Measurements from ENCODE around the gene MARCO. TPM values are rescaled to one million over a fixed set of nuclear protein-coding genes. Genes with fewer than 3 reads are reported as not detected.

The MARCO gene
- total RNA-seq, 1 experiment from 2014 or later: 0.54 TPM

DNA sequence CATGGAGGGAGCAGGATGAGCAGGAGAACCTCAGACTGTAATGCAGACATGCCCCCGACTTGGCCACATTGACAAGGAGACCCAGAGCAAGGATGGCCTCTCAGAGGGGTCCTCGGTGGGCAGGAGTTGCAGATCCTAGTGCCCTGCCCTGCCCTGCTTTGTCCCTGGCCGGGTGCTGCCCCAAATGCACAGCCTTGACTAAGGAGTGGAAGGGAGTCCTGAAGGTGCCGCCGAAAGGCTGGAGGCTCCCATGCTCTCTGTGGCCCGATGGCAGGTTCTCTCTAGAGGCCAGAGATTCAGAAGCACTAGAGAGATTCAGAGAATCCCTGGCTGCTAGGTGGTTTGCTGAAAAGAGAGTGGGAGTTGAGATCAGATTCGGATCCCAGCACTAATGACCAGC, 64.4 kb downstream of the MARCO start:
- DNase-seq (ENCODE audit: low read depth, low spot score) (no peak), ATAC-seq (no peak)
- peaks cover 10% of the 10 kb centered on the region; the same call in 1 of the 2 replicates for H3K27me3 ChIP-seq (ENCODE audit: insufficient read depth, low read length)
- H3K9me2 ChIP-seq (ENCODE audit: insufficient read depth): no peaks in the 10 kb centered on the region
- BruUV-seq (replicated peaks): no TSS peak
- no peak overlapping the region for H2AFZ ChIP-seq (ENCODE audit: low read depth, low read length, poor library complexity, severe bottlenecking)
- TF ChIP-seq EGR1 (IDR thresholded peaks at IDR 0.05; ENCODE audit: low read depth) (no peak), ATF3 (IDR thresholded peaks at IDR 0.05) (no peak), YY1 (IDR thresholded peaks at IDR 0.05; ENCODE audit: extremely low read depth, insufficient replicate concordance, low read depth, low read length) (no peak), EZH2phosphoT487 (IDR thresholded peaks at IDR 0.05; ENCODE audit: borderline replicate concordance) (no peak), ZNF274 (IDR thresholded peaks at IDR 0.05; ENCODE audit: low read depth, low read length) (no peak), CBX3 (IDR thresholded peaks at IDR 0.05; ENCODE audit: low read depth) (no peak), POLR2A (IDR thresholded peaks at IDR 0.05; ENCODE audit: borderline replicate concordance, extremely low read depth, insufficient read depth, insufficient read length) (no peak), SIN3A (IDR thresholded peaks at IDR 0.05; ENCODE audit: low read depth) (no peak), JUND (IDR thresholded peaks at IDR 0.05) (no peak), SRF (IDR thresholded peaks at IDR 0.05; ENCODE audit: low read depth) (no peak), ELF1 (IDR thresholded peaks at IDR 0.05; ENCODE audit: borderline replicate concordance, low read depth) (no peak), RAD21 (IDR thresholded peaks at IDR 0.05; ENCODE audit: low read depth) (no peak), ZFX (IDR thresholded peaks at IDR 0.05) (no peak), SP1 (IDR thresholded peaks at IDR 0.05; ENCODE audit: low read depth) (no peak)
- TF ChIP-seq, protein P1, sequence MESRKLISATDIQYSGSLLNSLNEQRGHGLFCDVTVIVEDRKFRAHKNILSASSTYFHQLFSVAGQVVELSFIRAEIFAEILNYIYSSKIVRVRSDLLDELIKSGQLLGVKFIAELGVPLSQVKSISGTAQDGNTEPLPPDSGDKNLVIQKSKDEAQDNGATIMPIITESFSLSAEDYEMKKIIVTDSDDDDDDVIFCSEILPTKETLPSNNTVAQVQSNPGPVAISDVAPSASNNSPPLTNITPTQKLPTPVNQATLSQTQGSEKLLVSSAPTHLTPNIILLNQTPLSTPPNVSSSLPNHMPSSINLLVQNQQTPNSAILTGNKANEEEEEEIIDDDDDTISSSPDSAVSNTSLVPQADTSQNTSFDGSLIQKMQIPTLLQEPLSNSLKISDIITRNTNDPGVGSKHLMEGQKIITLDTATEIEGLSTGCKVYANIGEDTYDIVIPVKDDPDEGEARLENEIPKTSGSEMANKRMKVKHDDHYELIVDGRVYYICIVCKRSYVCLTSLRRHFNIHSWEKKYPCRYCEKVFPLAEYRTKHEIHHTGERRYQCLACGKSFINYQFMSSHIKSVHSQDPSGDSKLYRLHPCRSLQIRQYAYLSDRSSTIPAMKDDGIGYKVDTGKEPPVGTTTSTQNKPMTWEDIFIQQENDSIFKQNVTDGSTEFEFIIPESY (IDR thresholded peaks at IDR 0.05; ENCODE audit: extremely low read depth, insufficient replicate concordance, low read length): no peak
- TF ChIP-seq, protein P2, sequence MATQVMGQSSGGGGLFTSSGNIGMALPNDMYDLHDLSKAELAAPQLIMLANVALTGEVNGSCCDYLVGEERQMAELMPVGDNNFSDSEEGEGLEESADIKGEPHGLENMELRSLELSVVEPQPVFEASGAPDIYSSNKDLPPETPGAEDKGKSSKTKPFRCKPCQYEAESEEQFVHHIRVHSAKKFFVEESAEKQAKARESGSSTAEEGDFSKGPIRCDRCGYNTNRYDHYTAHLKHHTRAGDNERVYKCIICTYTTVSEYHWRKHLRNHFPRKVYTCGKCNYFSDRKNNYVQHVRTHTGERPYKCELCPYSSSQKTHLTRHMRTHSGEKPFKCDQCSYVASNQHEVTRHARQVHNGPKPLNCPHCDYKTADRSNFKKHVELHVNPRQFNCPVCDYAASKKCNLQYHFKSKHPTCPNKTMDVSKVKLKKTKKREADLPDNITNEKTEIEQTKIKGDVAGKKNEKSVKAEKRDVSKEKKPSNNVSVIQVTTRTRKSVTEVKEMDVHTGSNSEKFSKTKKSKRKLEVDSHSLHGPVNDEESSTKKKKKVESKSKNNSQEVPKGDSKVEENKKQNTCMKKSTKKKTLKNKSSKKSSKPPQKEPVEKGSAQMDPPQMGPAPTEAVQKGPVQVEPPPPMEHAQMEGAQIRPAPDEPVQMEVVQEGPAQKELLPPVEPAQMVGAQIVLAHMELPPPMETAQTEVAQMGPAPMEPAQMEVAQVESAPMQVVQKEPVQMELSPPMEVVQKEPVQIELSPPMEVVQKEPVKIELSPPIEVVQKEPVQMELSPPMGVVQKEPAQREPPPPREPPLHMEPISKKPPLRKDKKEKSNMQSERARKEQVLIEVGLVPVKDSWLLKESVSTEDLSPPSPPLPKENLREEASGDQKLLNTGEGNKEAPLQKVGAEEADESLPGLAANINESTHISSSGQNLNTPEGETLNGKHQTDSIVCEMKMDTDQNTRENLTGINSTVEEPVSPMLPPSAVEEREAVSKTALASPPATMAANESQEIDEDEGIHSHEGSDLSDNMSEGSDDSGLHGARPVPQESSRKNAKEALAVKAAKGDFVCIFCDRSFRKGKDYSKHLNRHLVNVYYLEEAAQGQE (IDR thresholded peaks at IDR 0.05; ENCODE audit: low read depth): no peak
- TF ChIP-seq, protein P3, sequence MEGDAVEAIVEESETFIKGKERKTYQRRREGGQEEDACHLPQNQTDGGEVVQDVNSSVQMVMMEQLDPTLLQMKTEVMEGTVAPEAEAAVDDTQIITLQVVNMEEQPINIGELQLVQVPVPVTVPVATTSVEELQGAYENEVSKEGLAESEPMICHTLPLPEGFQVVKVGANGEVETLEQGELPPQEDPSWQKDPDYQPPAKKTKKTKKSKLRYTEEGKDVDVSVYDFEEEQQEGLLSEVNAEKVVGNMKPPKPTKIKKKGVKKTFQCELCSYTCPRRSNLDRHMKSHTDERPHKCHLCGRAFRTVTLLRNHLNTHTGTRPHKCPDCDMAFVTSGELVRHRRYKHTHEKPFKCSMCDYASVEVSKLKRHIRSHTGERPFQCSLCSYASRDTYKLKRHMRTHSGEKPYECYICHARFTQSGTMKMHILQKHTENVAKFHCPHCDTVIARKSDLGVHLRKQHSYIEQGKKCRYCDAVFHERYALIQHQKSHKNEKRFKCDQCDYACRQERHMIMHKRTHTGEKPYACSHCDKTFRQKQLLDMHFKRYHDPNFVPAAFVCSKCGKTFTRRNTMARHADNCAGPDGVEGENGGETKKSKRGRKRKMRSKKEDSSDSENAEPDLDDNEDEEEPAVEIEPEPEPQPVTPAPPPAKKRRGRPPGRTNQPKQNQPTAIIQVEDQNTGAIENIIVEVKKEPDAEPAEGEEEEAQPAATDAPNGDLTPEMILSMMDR (IDR thresholded peaks at IDR 0.05 in 2 of 3, conservative IDR thresholded peaks at IDR 0.05 in 1 of 3; ENCODE audit: borderline replicate concordance in 1 of 3, insufficient read depth in 1 of 3, low read depth in 2 of 3, low read length in 2 of 3): no peak
- TF ChIP-seq, protein P4, sequence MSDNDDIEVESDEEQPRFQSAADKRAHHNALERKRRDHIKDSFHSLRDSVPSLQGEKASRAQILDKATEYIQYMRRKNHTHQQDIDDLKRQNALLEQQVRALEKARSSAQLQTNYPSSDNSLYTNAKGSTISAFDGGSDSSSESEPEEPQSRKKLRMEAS (IDR thresholded peaks at IDR 0.05): no peak
- no peak overlapping the region for H3K4me2 ChIP-seq (ENCODE audit: low read length)
- H3K4me3 ChIP-seq (replicated peaks in 1 of 2; ENCODE audit: low read depth in 1 of 2, low read length in 2 of 2): no peak overlapping the region
- ChIA-PET RAD21 (ENCODE audit: low non-redundant PET in 1 of 2, low total read pairs in 2 of 2, uncharacterized antibody in 2 of 2, unreplicated experiment in 2 of 2) (no interaction called here), CTCF (interaction anchor here (2.6 kb wide), 1 partner anchor 124 kb away, joined by 46 read pairs; no protein-coding TSS in a partner anchor), POLR2A (no interaction called here)
- no peak overlapping the region for H3K9ac ChIP-seq (ENCODE audit: low read length)
- no peaks in the 10 kb centered on the region for H4K20me1 ChIP-seq (ENCODE audit: insufficient read depth)
- intact Hi-C loops (cut with micrococcal nuclease): no loop called here
- H3K27ac ChIP-seq (ENCODE audit: low read depth, low read length): no peak overlapping the region
- H3K9me3 ChIP-seq (ENCODE audit: control insufficient read depth in 1 of 2, insufficient read depth in 1 of 2, low read depth in 1 of 2, low read length in 2 of 2): no peaks in the 10 kb centered on the region
- no peaks in the 10 kb centered on the region for H3K36me3 ChIP-seq (ENCODE audit: control insufficient read depth in 1 of 2, insufficient read depth in 2 of 2, low read length in 2 of 2)
- no peaks in the 10 kb centered on the region for H3K79me2 ChIP-seq (ENCODE audit: insufficient read depth, low read length)
- no peaks in the 10 kb centered on the region; a peak in 1 of 4 replicates for H3K4me1 ChIP-seq (ENCODE audit: control insufficient read depth in 1 of 2, insufficient read depth in 2 of 2, low read length in 2 of 2)

All from HCT116 (cell line).